Aorta (tissue), 5 donors: ENCODE results near the gene GALNT13. TPM values are rescaled to one million over a fixed set of nuclear protein-coding genes. Genes with fewer than 3 reads are reported as not detected.

Experiments used
- ATAC-seq: fragments of 200-7000 bp; cut with Tn5 transposase; one replicate; pipeline ENCODE4 v1.9.1; 2022; ENCODE audit warnings: moderate library complexity; ENCODE audit not compliant: low FRiP score
- DNase-seq, 2 donors: peaks; one replicate each; pipeline ENCODE4 v3.0.0-alpha.2; 2020
- H3K27ac ChIP-seq, 2 donors: one replicate each; pipeline ENCODE4 v1.5.1; 2013; ENCODE audit warnings: low read length in 2 of 2, mild to moderate bottlenecking in 2 of 2, moderate library complexity in 2 of 2, control low read depth in 1 of 2, inconsistent platforms in 1 of 2, low read depth in 1 of 2
- H3K27me3 ChIP-seq, 2 donors: one replicate each; pipeline ENCODE4 v1.6.1; 2013; ENCODE audit warnings: control low read depth in 1 of 2, low read length in 1 of 2, mild to moderate bottlenecking in 1 of 2, moderate library complexity in 1 of 2; ENCODE audit not compliant: insufficient read depth in 2 of 2, control insufficient read depth in 1 of 2
- H3K36me3 ChIP-seq, 2 donors: one replicate each; pipeline ENCODE4 v1.6.1; 2013; ENCODE audit warnings: control low read depth in 1 of 2, low read length in 1 of 2, mild to moderate bottlenecking in 1 of 2; ENCODE audit not compliant: insufficient read depth in 2 of 2, control insufficient read depth in 1 of 2
- H3K4me1 ChIP-seq, 2 donors: one replicate each; pipeline ENCODE4 v1.6.1; 2013; ENCODE audit warnings: low read length in 2 of 2, control low read depth in 1 of 2, mild to moderate bottlenecking in 1 of 2, moderate library complexity in 1 of 2; ENCODE audit not compliant: insufficient read depth in 2 of 2, control insufficient read depth in 1 of 2
- H3K4me3 ChIP-seq, 2 donors: one replicate each; pipeline ENCODE4 v1.5.1; 2013; ENCODE audit warnings: low read length in 2 of 2, control low read depth in 1 of 2, mild to moderate bottlenecking in 1 of 2
- H3K9me3 ChIP-seq: one replicate; pipeline ENCODE4 v1.6.1; 2013; ENCODE audit warnings: mild to moderate bottlenecking, low read length; ENCODE audit not compliant: control insufficient read depth
- WGBS, 2 donors: extraction: QIAGEN DNeasy Blood & Tissue Kit; methylation state at CpG; one replicate each; pipeline ENCODE4 v1.1.7; 2013; 5-methylcytosine and 5-hydroxymethylcytosine counted together
- intact Hi-C, 2 donors: fragments of 100-400 bp; cut with DNase I; formaldehyde crosslinking; loops; one replicate each; pipeline versions ENCODE4 v1.14.2 to v1.15.0; 2022
- polyA plus RNA-seq, 2 donors: library from polyadenylated mRNA; stranded (reverse); fragments of 200-250 nt; gene quantifications; one replicate each; pipeline ENCODE4 v1.2.3, GENCODE V29; 2013
- total RNA-seq, 2 donors: library from RNA; stranded (reverse); fragmentation: NEBNext Ultra II Directional; extraction: Animal tissue kit (Norgen Biotek cat#: 25700); gene quantifications; one replicate each; pipeline ENCODE4 v1.2.1, GENCODE V29; 2021
- donor health status: healthy with polysubstance abuse.
- donor health status: Bipolar disorder and iron deficiency.
- donor health status: DM: no; HTN: no; CAD: no.
- donor health status: DM: no; HTN: no; CAD: no.
- donor health status: DM: yes; HTN: yes; CAD: no.

Gene GALNT13
- total and polyA plus RNA-seq, 4 donors: 0.74 to 4.9 (median 1.3) TPM

DNA sequence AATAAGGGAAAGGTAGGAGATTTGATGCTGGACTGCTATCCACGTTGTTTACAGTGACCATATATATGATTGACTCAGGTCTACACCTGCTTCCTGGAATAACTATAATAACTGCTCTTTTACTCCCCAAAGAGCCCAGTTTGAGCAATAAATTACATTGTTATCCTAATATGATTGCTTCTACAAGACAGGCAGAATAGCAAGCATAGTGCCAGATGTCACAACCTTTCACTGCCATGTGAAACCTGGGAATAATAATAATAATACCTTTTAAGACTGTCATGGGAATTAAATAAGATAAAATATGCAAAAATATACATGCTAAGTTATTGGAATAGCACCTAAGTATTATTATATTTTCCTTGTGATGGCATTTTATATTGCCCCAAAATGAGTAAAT, 298.7 kb downstream of the GALNT13 start:
- Histone ChIP-seq H3K9me3 (no peaks in the 10 kb centered on the region), H3K27ac (no peak overlapping the region)
- 60 to 69% methylated on average over 1 of the region's 1 CpG for WGBS, 2 donors

DNA sequence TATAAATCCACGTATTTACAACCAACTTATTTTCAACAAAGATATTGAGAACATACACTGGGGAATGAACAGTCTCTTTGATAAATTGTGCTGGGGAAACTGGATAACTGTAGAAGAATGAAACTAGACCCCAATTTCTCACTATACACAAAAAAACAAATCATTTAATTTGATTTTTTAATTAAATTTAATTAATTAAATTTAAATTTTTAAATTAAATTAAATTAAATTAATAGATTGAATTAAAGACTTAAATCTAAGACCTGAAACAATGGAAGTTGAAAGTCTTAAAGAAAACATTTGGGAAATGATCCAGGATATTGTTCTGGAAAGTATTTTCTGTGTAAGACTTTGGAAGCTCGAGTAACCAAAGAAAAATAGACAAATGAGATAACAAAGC, 301.4 kb downstream of the GALNT13 start:
- Histone ChIP-seq H3K4me3 (no peak overlapping the region), H3K27me3 (no peaks in the 10 kb centered on the region), H3K36me3 (no peaks in the 10 kb centered on the region), H3K27ac (no peak overlapping the region), H3K4me1 (no peaks in the 10 kb centered on the region), H3K9me3 (no peaks in the 10 kb centered on the region)
- no peak for ATAC-seq
- 54 to 56% methylated on average over 2 of the region's 2 CpGs for WGBS, 2 donors
- intact Hi-C loops: no loop called here
- no peak for DNase-seq

More for the DNA sequence above, 298.7 kb downstream of the GALNT13 start:
- Histone ChIP-seq H3K4me3 (no peak overlapping the region), H3K27me3 (no peaks in the 10 kb centered on the region), H3K36me3 (no peaks in the 10 kb centered on the region), H3K4me1 (no peaks in the 10 kb centered on the region)
- no peak for ATAC-seq
- DNase-seq: no peak
- intact Hi-C loops: no loop called here

DNA sequence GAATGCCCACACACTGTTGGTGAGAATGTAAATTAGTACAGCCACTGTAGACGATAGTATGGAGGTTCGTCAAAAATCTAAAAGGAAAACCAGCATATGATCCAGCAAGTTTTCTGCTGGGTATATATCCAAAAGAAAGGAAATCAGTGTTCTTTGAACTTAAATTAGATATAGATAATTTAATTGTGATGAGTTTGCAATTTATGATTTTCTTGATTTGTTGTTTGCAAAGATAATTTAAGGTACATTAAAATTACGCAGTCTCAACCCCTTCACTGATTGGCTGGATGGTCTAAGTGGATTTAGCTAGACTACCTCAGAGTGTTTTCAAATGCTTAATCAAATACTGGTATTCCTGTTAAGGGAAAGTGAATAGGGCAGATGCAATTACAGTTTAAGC, 302.2 kb downstream of the GALNT13 start:
- Histone ChIP-seq H3K36me3 (no peaks in the 10 kb centered on the region), H3K4me3 (no peak overlapping the region), H3K4me1 (no peaks in the 10 kb centered on the region), H3K9me3 (no peaks in the 10 kb centered on the region), H3K27me3 (no peaks in the 10 kb centered on the region), H3K27ac (no peak overlapping the region)
- intact Hi-C loops: no loop called here
- DNase-seq: no peak
- WGBS, 2 donors: 89 to 90% methylated on average over 3 of the region's 3 CpGs
- no peak for ATAC-seq

DNA sequence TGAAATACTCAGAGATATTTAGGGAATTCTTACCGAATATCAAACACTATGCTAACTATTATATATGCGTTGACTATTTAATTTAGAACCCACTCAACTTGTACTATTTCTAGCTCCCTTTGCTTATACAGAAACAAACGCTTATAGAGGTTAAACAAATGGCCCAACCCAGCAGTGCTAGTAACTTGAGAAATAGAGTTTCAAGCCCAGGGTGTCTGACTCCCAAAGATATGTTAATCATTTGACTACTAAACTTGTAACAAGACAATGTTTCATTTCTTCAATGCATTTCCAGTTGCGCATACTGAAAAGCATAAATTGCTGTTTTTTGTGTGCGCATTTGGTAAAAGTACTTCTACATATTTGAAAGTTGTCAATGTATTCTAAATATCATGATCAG, 310.3 kb downstream of the GALNT13 start:
- no peak for ATAC-seq
- no peaks in the 10 kb centered on the region for H3K36me3 ChIP-seq
- DNase-seq: no peak
- no peaks in the 10 kb centered on the region for H3K27me3 ChIP-seq
- 82 to 85% methylated on average over 5 of the region's 5 CpGs for WGBS, 2 donors
- no peak overlapping the region for H3K27ac ChIP-seq
- no peak overlapping the region for H3K4me3 ChIP-seq
- no peaks in the 10 kb centered on the region for H3K4me1 ChIP-seq
- no peaks in the 10 kb centered on the region for H3K9me3 ChIP-seq
- intact Hi-C loops: no loop called here

DNA sequence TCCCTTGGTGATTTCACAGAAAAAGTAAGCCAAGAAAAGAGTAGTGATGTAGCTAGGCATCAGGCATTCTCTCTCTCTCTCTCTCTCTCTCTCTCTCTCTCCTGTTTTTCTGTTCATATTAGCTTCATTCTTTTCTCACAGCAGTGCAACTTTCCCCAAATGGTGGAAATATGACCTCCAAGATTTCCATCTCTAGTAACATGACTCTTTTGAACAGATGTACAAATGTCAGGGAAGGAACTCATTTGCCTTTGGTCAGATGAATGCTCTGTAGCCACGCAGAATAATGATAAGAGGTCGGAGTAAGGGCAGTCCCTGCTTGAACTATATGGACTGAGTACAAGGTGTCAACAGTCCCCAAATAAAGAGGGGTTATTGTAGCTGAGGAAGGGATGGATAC, 316.2 kb downstream of the GALNT13 start:
- intact Hi-C loops: no loop called here
- Histone ChIP-seq H3K36me3 (no peaks in the 10 kb centered on the region), H3K27ac (no peak overlapping the region), H3K9me3 (no peaks in the 10 kb centered on the region), H3K4me3 (no peak overlapping the region), H3K4me1 (no peaks in the 10 kb centered on the region), H3K27me3 (no peaks in the 10 kb centered on the region)
- WGBS, 2 donors: 53 to 60% methylated on average over 2 of the region's 2 CpGs
- DNase-seq (no peak), ATAC-seq (no peak)

DNA sequence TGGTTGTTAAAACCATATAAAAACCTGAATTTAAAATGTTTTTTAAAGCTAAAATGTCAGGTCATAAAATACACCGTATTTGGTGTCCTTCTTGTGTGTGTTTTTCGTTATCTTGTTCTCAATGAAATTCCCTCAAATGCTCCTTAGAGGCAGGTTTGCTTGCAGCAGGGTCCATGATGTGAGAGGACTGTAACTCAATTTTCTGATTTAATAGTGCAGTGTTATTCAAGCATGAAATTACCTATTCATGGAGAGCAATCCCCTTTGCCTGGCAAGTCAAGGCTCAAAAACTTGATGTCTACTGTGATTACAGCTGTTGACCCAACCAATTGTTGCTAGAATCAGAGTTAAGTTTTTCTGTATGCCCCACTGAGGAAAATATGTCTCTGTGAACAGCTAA, 318.2 kb downstream of the GALNT13 start:
- WGBS, 2 donors: 83 to 85% methylated on average over 2 of the region's 2 CpGs
- ATAC-seq: no peak
- H3K4me1 ChIP-seq: no peaks in the 10 kb centered on the region
- no peak overlapping the region for H3K4me3 ChIP-seq
- intact Hi-C loops: no loop called here
- no peak for DNase-seq
- no peaks in the 10 kb centered on the region for H3K27me3 ChIP-seq
- no peaks in the 10 kb centered on the region for H3K9me3 ChIP-seq
- H3K27ac ChIP-seq: no peak overlapping the region
- no peaks in the 10 kb centered on the region for H3K36me3 ChIP-seq

DNA sequence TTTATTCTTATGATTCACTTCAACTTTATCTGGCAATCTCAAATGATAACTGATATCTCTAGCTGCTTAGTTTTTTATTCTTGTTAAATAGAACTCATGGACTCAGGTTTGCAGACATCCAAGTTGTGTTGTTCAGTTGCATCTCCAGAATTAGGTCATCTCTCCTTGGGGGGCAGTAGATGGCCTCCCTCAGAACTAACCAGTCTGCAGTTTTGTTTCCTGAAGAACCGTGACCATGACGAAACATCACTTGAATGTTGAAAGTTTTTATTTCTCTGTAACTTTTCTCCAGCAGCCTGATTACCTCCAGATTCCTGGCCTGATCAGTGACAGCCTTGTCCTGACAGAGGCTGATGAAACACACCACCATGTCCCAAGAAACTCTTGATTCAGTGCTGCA, 321.5 kb downstream of the GALNT13 start:
- Histone ChIP-seq H3K4me3 (no peak overlapping the region), H3K36me3 (no peaks in the 10 kb centered on the region), H3K27ac (no peak overlapping the region), H3K27me3 (no peaks in the 10 kb centered on the region), H3K4me1 (no peaks in the 10 kb centered on the region), H3K9me3 (no peaks in the 10 kb centered on the region)
- intact Hi-C loops: no loop called here
- 18 to 52% methylated on average over 2 of the region's 2 CpGs for WGBS, 2 donors
- ATAC-seq: no peak
- DNase-seq: no peak

DNA sequence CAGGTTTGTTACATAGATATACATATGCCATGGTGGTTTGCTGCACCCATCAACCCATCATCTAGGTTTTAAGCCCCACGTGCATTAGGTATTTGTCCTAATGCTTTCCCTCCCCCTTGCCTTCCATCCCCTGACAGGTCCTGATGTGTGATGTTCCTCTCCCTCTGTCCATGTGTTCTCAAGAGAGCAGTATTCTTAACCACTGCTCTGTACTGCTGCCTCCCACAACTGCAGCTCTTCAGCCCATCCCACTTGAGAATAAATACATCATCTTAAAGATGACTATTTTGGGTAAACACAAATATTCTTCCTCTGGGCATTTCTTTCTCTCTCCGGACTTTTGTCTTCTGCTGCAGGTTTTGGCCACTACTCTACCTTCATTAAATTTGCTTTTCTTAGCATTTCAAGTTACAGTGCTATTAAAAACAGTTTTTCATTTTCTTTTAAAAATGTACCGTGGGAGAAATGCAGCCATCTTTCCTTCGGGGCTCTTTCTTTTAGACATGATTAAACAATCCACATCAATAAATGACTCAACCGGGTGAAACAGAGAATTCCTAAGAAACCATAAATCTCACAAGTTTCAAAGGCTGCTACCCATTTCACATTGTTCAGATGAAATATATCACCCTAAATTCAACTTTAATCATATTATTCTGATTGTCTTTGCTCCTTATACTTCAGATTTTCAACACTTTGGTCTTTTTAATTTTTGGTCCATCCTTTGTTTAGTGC, 323.4 kb downstream of the GALNT13 start:
- Histone ChIP-seq H3K27ac (no peak overlapping the region), H3K4me3 (no peak overlapping the region), H3K36me3 (no peaks in the 10 kb centered on the region), H3K9me3 (no peaks in the 10 kb centered on the region), H3K4me1 (no peaks in the 10 kb centered on the region), H3K27me3 (no peaks in the 10 kb centered on the region)
- WGBS, 2 donors: 6 to 37% methylated on average over 5 of the region's 5 CpGs
- no peak for ATAC-seq
- DNase-seq: no peak
- intact Hi-C loops: no loop called here

DNA sequence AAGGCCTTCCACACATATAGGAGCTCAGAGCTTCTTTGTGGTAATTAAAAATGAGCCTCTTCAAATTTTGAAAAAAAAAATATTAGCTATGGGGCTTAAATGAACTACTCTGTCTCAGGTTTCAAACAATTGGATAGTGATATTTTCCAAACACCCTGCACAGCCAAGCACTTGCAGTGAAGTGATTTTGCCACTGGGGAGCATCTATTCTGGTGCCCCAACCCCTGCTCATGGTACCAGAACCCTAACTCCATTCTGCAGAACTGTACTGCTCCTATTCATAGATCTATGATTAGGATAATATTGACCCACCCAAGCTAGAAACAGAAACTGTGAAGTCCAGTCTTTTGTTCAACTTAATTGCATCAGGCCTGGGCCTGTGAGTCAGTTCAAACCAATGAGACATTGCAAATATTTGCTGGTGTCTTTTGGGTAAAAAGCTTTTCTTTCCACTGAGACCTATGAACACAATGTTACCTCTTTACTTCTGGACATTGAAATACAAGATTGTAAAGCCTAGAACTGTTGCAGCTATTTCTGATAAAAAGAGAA, 324.0 kb downstream of the GALNT13 start:
- no peak for ATAC-seq
- DNase-seq: no peak
- H3K4me3 ChIP-seq: no peak overlapping the region

More for the DNA sequence above, 324.0 kb downstream of the GALNT13 start:
- Histone ChIP-seq H3K27ac (no peak overlapping the region), H3K4me1 (no peaks in the 10 kb centered on the region), H3K36me3 (no peaks in the 10 kb centered on the region), H3K9me3 (no peaks in the 10 kb centered on the region), H3K27me3 (no peaks in the 10 kb centered on the region)
- intact Hi-C loops: no loop called here
